Stomach (tissue), 4 donors: ENCODE data around the gene CD99L2.

Experiments used
- EP300 ChIP-seq: sonication (generic); formaldehyde crosslinking; IDR thresholded peaks from one replicate; pipeline ENCODE4 v1.6.1; 2017; ENCODE audit warnings: antibody characterized with exemption
- POLR2A ChIP-seq, 4 donors: fragments of 450-650 bp; IDR thresholded peaks; one replicate each; pipeline ENCODE4 v1.6.1; 2016; ENCODE audit warnings: antibody characterized with exemption in 4 of 4, control low read depth in 2 of 4, mild to moderate bottlenecking in 1 of 4, moderate library complexity in 1 of 4
- POLR2AphosphoS5 ChIP-seq, 3 donors: sonication (generic); formaldehyde crosslinking; IDR thresholded peaks; one replicate each; pipeline ENCODE4 v1.6.1; 2016; ENCODE audit warnings: antibody characterized with exemption in 3 of 3
- TF ChIP-seq, protein P1 (sequence below), 7 experiments: fragments of 450-650 bp in 4 of 7; fragments of 200-600 bp in 3 of 7; sonication (generic) in 3 of 7; IDR thresholded peaks; one replicate each; pipeline ENCODE4 v1.5.1; 2016 to 2019; ENCODE audit warnings: antibody characterized with exemption in 7 of 7, control low read depth in 2 of 7, mild to moderate bottlenecking in 1 of 7

DNA sequence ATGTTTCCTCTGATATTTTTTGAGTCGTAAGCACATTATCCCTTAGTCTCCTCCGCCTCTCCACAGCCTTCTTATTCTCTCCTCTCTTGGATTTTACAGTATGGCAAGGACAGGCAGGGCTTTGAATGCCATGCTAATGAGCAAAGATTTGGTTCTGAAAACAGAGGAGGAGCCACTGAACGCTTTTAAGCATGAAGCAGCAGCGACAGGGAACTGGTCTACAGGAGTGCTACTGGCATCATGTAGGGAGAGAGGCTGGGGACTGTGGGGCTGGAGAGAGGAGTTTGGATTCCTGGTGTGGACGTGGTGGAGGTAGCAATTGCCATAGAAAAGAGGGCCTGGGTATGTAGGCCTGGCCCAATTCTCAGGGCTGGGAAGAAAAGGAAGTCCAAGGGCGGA, 4.6 kb upstream of the CD99L2 start:
- TF ChIP-seq EP300 (no peak), POLR2A (IDR thresholded peaks at IDR 0.05) (no peak), POLR2AphosphoS5 (IDR thresholded peaks at IDR 0.05) (no peak)
- TF ChIP-seq, protein P1, sequence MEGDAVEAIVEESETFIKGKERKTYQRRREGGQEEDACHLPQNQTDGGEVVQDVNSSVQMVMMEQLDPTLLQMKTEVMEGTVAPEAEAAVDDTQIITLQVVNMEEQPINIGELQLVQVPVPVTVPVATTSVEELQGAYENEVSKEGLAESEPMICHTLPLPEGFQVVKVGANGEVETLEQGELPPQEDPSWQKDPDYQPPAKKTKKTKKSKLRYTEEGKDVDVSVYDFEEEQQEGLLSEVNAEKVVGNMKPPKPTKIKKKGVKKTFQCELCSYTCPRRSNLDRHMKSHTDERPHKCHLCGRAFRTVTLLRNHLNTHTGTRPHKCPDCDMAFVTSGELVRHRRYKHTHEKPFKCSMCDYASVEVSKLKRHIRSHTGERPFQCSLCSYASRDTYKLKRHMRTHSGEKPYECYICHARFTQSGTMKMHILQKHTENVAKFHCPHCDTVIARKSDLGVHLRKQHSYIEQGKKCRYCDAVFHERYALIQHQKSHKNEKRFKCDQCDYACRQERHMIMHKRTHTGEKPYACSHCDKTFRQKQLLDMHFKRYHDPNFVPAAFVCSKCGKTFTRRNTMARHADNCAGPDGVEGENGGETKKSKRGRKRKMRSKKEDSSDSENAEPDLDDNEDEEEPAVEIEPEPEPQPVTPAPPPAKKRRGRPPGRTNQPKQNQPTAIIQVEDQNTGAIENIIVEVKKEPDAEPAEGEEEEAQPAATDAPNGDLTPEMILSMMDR (IDR thresholded peaks at IDR 0.05), result no peak
